ENCODE measurements around the gene ACOX1. TPM values are rescaled to one million over a fixed set of nuclear protein-coding genes. Genes with fewer than 3 reads are reported as not detected.

Gene ACOX1
- total RNA-seq, 2 experiments from 2014 or later, result 27.7 to 33.1 TPM

- Mint-ChIP-seq H3K9me3 (ENCODE audit: low read depth) (no peaks in the 10 kb centered on the region), H3K4me1 (peaks cover 2% of the 10 kb centered on the region)
- intact Hi-C loops (cut with DNase I, micrococcal nuclease), result no loop called here
Measured at GRCh38 chr17:75917141-75917916, 61.6 kb downstream of the ACOX1 start.

GRCh38 chr17:75915268-75915667, 63.7 kb downstream of the ACOX1 start:
- H3K4me1 Mint-ChIP-seq, result peaks cover 2% of the 10 kb centered on the region
- no peak overlapping the region for H3K4me3 Mint-ChIP-seq
- DNase-seq, result no peak
- ATAC-seq, result no peak
- H3K36me3 Mint-ChIP-seq (ENCODE audit: low read depth), result peaks cover 5% of the 10 kb centered on the region
- H3K27me3 Mint-ChIP-seq, result no peaks in the 10 kb centered on the region
- no peak overlapping the region for H3K27ac Mint-ChIP-seq
- ChIA-PET CTCF (interaction anchor here (1.1 kb wide), 2 partner anchors 10 to 12 kb away, joined by 3 read pairs; no protein-coding TSS in a partner anchor), POLR2A (no interaction called here)
- H3K9me3 Mint-ChIP-seq (ENCODE audit: low read depth), result no peaks in the 10 kb centered on the region
- intact Hi-C loops (cut with DNase I, micrococcal nuclease), result no loop called here

More at GRCh38 chr17:75917141-75917916, 61.6 kb downstream of the ACOX1 start:
- ChIA-PET CTCF (no interaction called here), POLR2A (no interaction called here)
- Mint-ChIP-seq H3K4me3 (no peak overlapping the region), H3K27me3 (no peaks in the 10 kb centered on the region), H3K36me3 (ENCODE audit: low read depth) (peaks cover 5% of the 10 kb centered on the region), H3K27ac (no peak overlapping the region)
- ATAC-seq, result no peak
- no peak for DNase-seq

- ChIA-PET CTCF (interaction anchor here (1.1 kb wide), 1 partner anchor 9 kb away, joined by 3 read pairs; no protein-coding TSS in a partner anchor), POLR2A (no interaction called here)
- Mint-ChIP-seq H3K9me3 (ENCODE audit: low read depth) (no peaks in the 10 kb centered on the region), H3K27me3 (no peaks in the 10 kb centered on the region), H3K36me3 (ENCODE audit: low read depth) (peaks cover 5% of the 10 kb centered on the region), H3K4me1 (peaks cover 5% of the 10 kb centered on the region), H3K4me3 (no peak overlapping the region), H3K27ac (no peak overlapping the region)
- ATAC-seq (no peak), DNase-seq (no peak)
- intact Hi-C loops (cut with DNase I, micrococcal nuclease), result no loop called here
Measured at GRCh38 chr17:75914643-75915267, 64.2 kb downstream of the ACOX1 start.

GRCh38 chr17:75913537-75914210, 65.3 kb downstream of the ACOX1 start:
- DNase-seq (no peak), ATAC-seq (no peak)
- peaks cover 5% of the 10 kb centered on the region for H3K36me3 Mint-ChIP-seq (ENCODE audit: low read depth)
- H3K27me3 Mint-ChIP-seq, result no peaks in the 10 kb centered on the region
- ChIA-PET POLR2A (interaction anchor here (0.6 kb wide), 1 partner anchor 41 kb away, joined by 6 read pairs; no protein-coding TSS in a partner anchor), CTCF (no interaction called here)
- intact Hi-C loops (cut with DNase I, micrococcal nuclease), result no loop called here
- no peaks in the 10 kb centered on the region for H3K9me3 Mint-ChIP-seq (ENCODE audit: low read depth)
- H3K4me1 Mint-ChIP-seq, result peaks cover 5% of the 10 kb centered on the region
- H3K27ac Mint-ChIP-seq, result no peak overlapping the region
- no peak overlapping the region for H3K4me3 Mint-ChIP-seq

- Mint-ChIP-seq H3K36me3 (ENCODE audit: low read depth) (peaks cover 2% of the 10 kb centered on the region), H3K4me3 (no peak overlapping the region), H3K4me1 (peaks cover 3% of the 10 kb centered on the region), H3K27me3 (no peaks in the 10 kb centered on the region), H3K9me3 (ENCODE audit: low read depth) (no peaks in the 10 kb centered on the region), H3K27ac (no peak overlapping the region)
- DNase-seq (no peak), ATAC-seq (no peak)
- intact Hi-C loops (cut with DNase I, micrococcal nuclease), result no loop called here
- ChIA-PET POLR2A (no interaction called here), CTCF (interaction anchor here (0.8 to 2.2 kb wide), 6 partner anchors 47 to 104 kb away, joined by 3 to 9 read pairs (median 4); no protein-coding TSS in a partner anchor)
Measured at GRCh38 chr17:75910699-75911098, 68.3 kb downstream of the ACOX1 start.

GRCh38 chr17:75909812-75910274, 69.1 kb downstream of the ACOX1 start:
- intact Hi-C loops (cut with DNase I, micrococcal nuclease), result loop anchor here (5.0 to 10.0 kb wide), 2 partner anchors 92 to 365 kb away; partner anchors contain the start of gene CDK3 (in 1 of the 2)

GRCh38 chr17:75909051-75909811, 69.7 kb downstream of the ACOX1 start:
- no peaks in the 10 kb centered on the region for H3K9me3 Mint-ChIP-seq (ENCODE audit: low read depth)
- CTCF ChIA-PET, result interaction anchor here (0.5 to 2.2 kb wide), 11 partner anchors 17 to 394 kb away, joined by 3 to 9 read pairs (median 3); no protein-coding TSS in a partner anchor
- no peaks in the 10 kb centered on the region for H3K27me3 Mint-ChIP-seq
- no peak overlapping the region for H3K4me3 Mint-ChIP-seq
- H3K4me1 Mint-ChIP-seq, result peaks cover 7% of the 10 kb centered on the region
- intact Hi-C loops (cut with DNase I, micrococcal nuclease), result loop anchor here (5.0 to 10.0 kb wide), 2 partner anchors 93 to 366 kb away; partner anchors contain the start of gene CDK3 (in 1 of the 2)
- DNase-seq, result no peak
- no peak overlapping the region for H3K27ac Mint-ChIP-seq
- POLR2A ChIA-PET, result interaction anchor here (0.8 kb wide), 1 partner anchor 93 kb away, joined by 3 read pairs; no protein-coding TSS in a partner anchor
- ATAC-seq, result no peak
- H3K36me3 Mint-ChIP-seq (ENCODE audit: low read depth), result peaks cover 2% of the 10 kb centered on the region

More at GRCh38 chr17:75909812-75910274, 69.1 kb downstream of the ACOX1 start:
- no peak overlapping the region for H3K27ac Mint-ChIP-seq
- no peak for DNase-seq
- POLR2A ChIA-PET, result interaction anchor here (0.8 kb wide), 1 partner anchor 92 kb away, joined by 3 read pairs; no protein-coding TSS in a partner anchor
- no peak overlapping the region for H3K4me3 Mint-ChIP-seq
- no peak for ATAC-seq
- H3K4me1 Mint-ChIP-seq, result peaks cover 7% of the 10 kb centered on the region
- H3K9me3 Mint-ChIP-seq (ENCODE audit: low read depth), result no peaks in the 10 kb centered on the region
- CTCF ChIA-PET, result interaction anchor here (0.5 to 2.2 kb wide), 11 partner anchors 16 to 393 kb away, joined by 3 to 9 read pairs (median 3); no protein-coding TSS in a partner anchor
- no peaks in the 10 kb centered on the region for H3K27me3 Mint-ChIP-seq
- H3K36me3 Mint-ChIP-seq (ENCODE audit: low read depth), result peaks cover 2% of the 10 kb centered on the region

GRCh38 chr17:75908201-75908600, 70.8 kb downstream of the ACOX1 start:
- DNase-seq (no peak), ATAC-seq (no peak)
- ChIA-PET POLR2A (no interaction called here), CTCF (no interaction called here)
- H3K4me3 Mint-ChIP-seq, result no peak overlapping the region
- H3K36me3 Mint-ChIP-seq (ENCODE audit: low read depth), result no peaks in the 10 kb centered on the region
- peaks cover 7% of the 10 kb centered on the region for H3K4me1 Mint-ChIP-seq
- intact Hi-C loops (cut with DNase I, micrococcal nuclease), result loop anchor here (5.0 to 10.0 kb wide), 2 partner anchors 94 to 367 kb away; partner anchors contain the start of gene CDK3 (in 1 of the 2)
- H3K27ac Mint-ChIP-seq, result no peak overlapping the region
- no peaks in the 10 kb centered on the region for H3K27me3 Mint-ChIP-seq
- no peaks in the 10 kb centered on the region for H3K9me3 Mint-ChIP-seq (ENCODE audit: low read depth)

GRCh38 chr17:75906143-75906884, 72.7 kb downstream of the ACOX1 start:
- H3K9me3 Mint-ChIP-seq (ENCODE audit: low read depth), result no peaks in the 10 kb centered on the region
- no peak overlapping the region for H3K4me3 Mint-ChIP-seq
- CTCF ChIA-PET, result interaction anchor here (0.6 to 3.4 kb wide), 16 partner anchors 12 to 781 kb away, joined by 3 to 38 read pairs (median 4); partner anchors contain the start of gene TRIM47
- peak overlapping the region; percentile 16 for H3K27ac Mint-ChIP-seq
- no peaks in the 10 kb centered on the region for H3K36me3 Mint-ChIP-seq (ENCODE audit: low read depth)
- peaks cover 7% of the 10 kb centered on the region for H3K4me1 Mint-ChIP-seq
- DNase-seq (no peak), ATAC-seq (no peak)
- intact Hi-C loops (cut with DNase I, micrococcal nuclease), result loop anchor here (5.0 to 10.0 kb wide), 2 partner anchors 96 to 368 kb away; partner anchors contain the start of gene CDK3 (in 1 of the 2)
- POLR2A ChIA-PET, result interaction anchor here (0.6 to 0.7 kb wide), 2 partner anchors 209 to 240 kb away, joined by 3 read pairs; no protein-coding TSS in a partner anchor
- H3K27me3 Mint-ChIP-seq, result no peaks in the 10 kb centered on the region

Data from activated CD4-positive, alpha-beta T cell treated with anti-CD3 and anti-CD28 coated beads for 36 hours (primary cell).